OCI-LY3 (cell line): Measurements from ENCODE around the gene MEPE.

Experiments
- CTCF ChIP-seq: fragments of 200-600, 300-600 bp; sonication (generic); IDR thresholded peaks from 2 replicates; pipeline ENCODE4 v1.5.1; 2014; ENCODE audit warnings: antibody characterized with exemption, low read length, low read depth
- EZH2phosphoT487 ChIP-seq: fragments of 200-600 bp; shearing (Covaris generic); IDR thresholded peaks from 2 replicates; pipeline ENCODE4 v1.6.1; 2018; ENCODE audit warnings: antibody characterized with exemption, mixed run types, low read depth

GRCh38 chr4:87802858-87803257 lies 29.9 kb upstream of the MEPE start:
- TF ChIP-seq CTCF: no peak
- no peak for TF ChIP-seq EZH2phosphoT487
